ENCODE measurements around the gene FZR1. TPM values are rescaled to one million over a fixed set of nuclear protein-coding genes. Genes with fewer than 3 reads are reported as not detected.
"Not testable (repeated sequence)": the region's sequence is repeated elsewhere in the genome, so short reads cannot be mapped to it uniquely, and the experiment has no call there.

FZR1 gene
- total and polyA plus RNA-seq, 7 experiments from 2014 or later = 7.8 to 90.7 (median 66.7) TPM

- peaks cover 33 to 69% (median 41%) of the 10 kb centered on the region in 7 donors for H3K4me1 Mint-ChIP-seq
- Histone ChIP-seq H3K27me3 (ENCODE audit: control insufficient read depth in 2 of 2, insufficient read depth in 2 of 2, low read length in 2 of 2) (no peaks in the 10 kb centered on the region), H3K4me1 (ENCODE audit: control insufficient read depth in 2 of 2, insufficient read depth in 2 of 2, low read length in 2 of 2) (peaks cover 11 to 19% of the 10 kb centered on the region in 2 donors), H3K36me3 (ENCODE audit: control insufficient read depth in 2 of 3, insufficient read depth in 3 of 3, low read length in 3 of 3) (peaks cover 0 to 39% (median 0%) of the 10 kb centered on the region in 3 experiments), H3K4me3 (ENCODE audit: low read length) (peak overlapping the region; percentile 71), H3K9me3 (ENCODE audit: control insufficient read depth in 2 of 3, low read length in 3 of 3) (no peaks in the 10 kb centered on the region), H3K27ac (ENCODE audit: low read depth, low read length) (peak overlapping the region; percentile 95)
- H3K9me3 Mint-ChIP-seq = no peaks in the 10 kb centered on the region
- peak overlapping the region; percentile 83 to 98 (median 90) for H3K4me3 Mint-ChIP-seq
- peaks cover 0 to 3% (median 0%) of the 10 kb centered on the region in 5 donors for H3K27me3 Mint-ChIP-seq
- DNase-seq = peak in 2 of 9 donors; percentile 43 to 62
- POLR2A ChIA-PET = interaction anchor here (1.3 to 1.8 kb wide), 3 partner anchors 49 to 66 kb away, joined by 3 to 7 read pairs (median 4); partner anchors contain the start of gene MFSD12
- ATAC-seq = no peak
- intact Hi-C loops (cut with micrococcal nuclease) = loop anchor here (2.0 to 10.0 kb wide), 4 partner anchors 255 to 893 kb away; partner anchors contain the start of genes APBA3 (in 1 of the 2), EEF2 (in 1 of the 2), MRPL54 (in 1 of the 2) and SGTA (in 1 of the 2)
- CTCF ChIA-PET = no interaction called here
- peaks cover 0 to 14% (median 4%) of the 10 kb centered on the region in 5 donors for H3K36me3 Mint-ChIP-seq
- H3K27ac Mint-ChIP-seq = peak overlapping the region; percentile 57 to 93 (median 82)
These were observed 1.4 kb downstream of the FZR1 start for GRCh38 chr19:3507371-3508120.

GRCh38 chr19:3508121-3508661 lies 2.1 kb downstream of the FZR1 start:
- Mint-ChIP-seq H3K27ac (peak overlapping the region in 6 of 9 donors; percentile 22 to 82 (median 47)), H3K36me3 (peaks cover 0 to 14% (median 4%) of the 10 kb centered on the region in 5 donors), H3K4me3 (peak overlapping the region; percentile 20 to 96 (median 78)), H3K4me1 (peaks cover 33 to 71% (median 43%) of the 10 kb centered on the region in 7 donors)
- H3K4me3 ChIP-seq (ENCODE audit: low read length); CTCF ChIA-PET; DNase-seq; H3K27me3 Mint-ChIP-seq; POLR2A ChIA-PET; H3K9me3 ChIP-seq (ENCODE audit: control insufficient read depth in 2 of 3, low read length in 3 of 3); ATAC-seq; H3K27me3 ChIP-seq (ENCODE audit: control insufficient read depth in 2 of 2, insufficient read depth in 2 of 2, low read length in 2 of 2); H3K27ac ChIP-seq (ENCODE audit: low read depth, low read length); H3K9me3 Mint-ChIP-seq: not testable (repeated sequence)
- intact Hi-C loops (cut with micrococcal nuclease) = loop anchor here (5.0 to 10.0 kb wide), 3 partner anchors 254 to 723 kb away; partner anchors contain the start of genes APBA3 (in 1 of the 2), EEF2 (in 1 of the 2), MRPL54 (in 1 of the 2) and SGTA (in 1 of the 2)
- Histone ChIP-seq H3K4me1 (ENCODE audit: control insufficient read depth in 2 of 2, insufficient read depth in 2 of 2, low read length in 2 of 2) (peaks cover 11 to 19% of the 10 kb centered on the region in 2 donors), H3K36me3 (ENCODE audit: control insufficient read depth in 2 of 3, insufficient read depth in 3 of 3, low read length in 3 of 3) (peaks cover 0 to 39% (median 0%) of the 10 kb centered on the region in 3 experiments)

- Mint-ChIP-seq H3K4me1 (peaks cover 33 to 76% (median 47%) of the 10 kb centered on the region in 7 donors), H3K27me3 (peaks cover 0 to 3% (median 0%) of the 10 kb centered on the region in 5 donors), H3K27ac (peak overlapping the region in 7 of 9 donors; percentile 4 to 92 (median 58)), H3K9me3 (no peaks in the 10 kb centered on the region), H3K36me3 (peaks cover 0 to 14% (median 4%) of the 10 kb centered on the region in 5 donors), H3K4me3 (peak overlapping the region; percentile 49 to 96 (median 74))
- Histone ChIP-seq H3K27ac (ENCODE audit: low read depth, low read length) (no peak overlapping the region), H3K36me3 (ENCODE audit: control insufficient read depth in 2 of 3, insufficient read depth in 3 of 3, low read length in 3 of 3) (peaks cover 0 to 39% (median 0%) of the 10 kb centered on the region in 3 experiments), H3K27me3 (ENCODE audit: control insufficient read depth in 2 of 2, insufficient read depth in 2 of 2, low read length in 2 of 2) (no peaks in the 10 kb centered on the region), H3K4me3 (ENCODE audit: low read length) (no peak overlapping the region), H3K9me3 (ENCODE audit: control insufficient read depth in 2 of 3, low read length in 3 of 3) (no peaks in the 10 kb centered on the region), H3K4me1 (ENCODE audit: control insufficient read depth in 2 of 2, insufficient read depth in 2 of 2, low read length in 2 of 2) (peaks cover 11 to 19% of the 10 kb centered on the region in 2 donors)
- ChIA-PET POLR2A (no interaction called here), CTCF (interaction anchor here (0.6 kb wide), 1 partner anchor 406 kb away, joined by 3 read pairs; no protein-coding TSS in a partner anchor)
- ATAC-seq = no peak
- DNase-seq = no peak
- intact Hi-C loops (cut with micrococcal nuclease) = loop anchor here (5.0 to 10.0 kb wide), 3 partner anchors 253 to 724 kb away; partner anchors contain the start of genes APBA3 (in 1 of the 2), EEF2 (in 1 of the 2), MRPL54 (in 1 of the 2) and SGTA (in 1 of the 2)
These were observed 2.8 kb downstream of the FZR1 start for GRCh38 chr19:3508771-3509535.

- ChIA-PET CTCF (interaction anchor here (0.6 kb wide), 1 partner anchor 406 kb away, joined by 3 read pairs; no protein-coding TSS in a partner anchor), POLR2A (no interaction called here)
- Histone ChIP-seq H3K36me3 (ENCODE audit: control insufficient read depth in 2 of 3, insufficient read depth in 3 of 3, low read length in 3 of 3) (peaks cover 0 to 39% (median 0%) of the 10 kb centered on the region in 3 experiments), H3K4me3 (ENCODE audit: low read length) (no peak overlapping the region), H3K27ac (ENCODE audit: low read depth, low read length) (no peak overlapping the region), H3K27me3 (ENCODE audit: control insufficient read depth in 2 of 2, insufficient read depth in 2 of 2, low read length in 2 of 2) (no peaks in the 10 kb centered on the region), H3K4me1 (ENCODE audit: control insufficient read depth in 2 of 2, insufficient read depth in 2 of 2, low read length in 2 of 2) (peaks cover 11 to 18% of the 10 kb centered on the region in 2 donors), H3K9me3 (ENCODE audit: control insufficient read depth in 2 of 3, low read length in 3 of 3) (no peaks in the 10 kb centered on the region)
- H3K36me3 Mint-ChIP-seq = peaks cover 0 to 14% (median 4%) of the 10 kb centered on the region in 5 donors
- H3K9me3 Mint-ChIP-seq = no peaks in the 10 kb centered on the region
- peak overlapping the region in 8 of 9 donors; percentile 4 to 92 (median 57) for H3K27ac Mint-ChIP-seq
- ATAC-seq (no peak), DNase-seq (no peak)
- intact Hi-C loops (cut with micrococcal nuclease) = loop anchor here (5.0 to 10.0 kb wide), 3 partner anchors 253 to 725 kb away; partner anchors contain the start of genes APBA3 (in 1 of the 2), EEF2 (in 1 of the 2), MRPL54 (in 1 of the 2) and SGTA (in 1 of the 2)
- peaks cover 32 to 81% (median 51%) of the 10 kb centered on the region in 7 donors for H3K4me1 Mint-ChIP-seq
- peak overlapping the region; percentile 49 to 96 (median 74) for H3K4me3 Mint-ChIP-seq
- peaks cover 0 to 3% (median 0%) of the 10 kb centered on the region in 5 donors for H3K27me3 Mint-ChIP-seq
These were observed 3.5 kb downstream of the FZR1 start for GRCh38 chr19:3509566-3509989.

- H3K4me3 Mint-ChIP-seq = no peak overlapping the region
- H3K4me1 Mint-ChIP-seq = peaks cover 31 to 80% (median 57%) of the 10 kb centered on the region in 7 donors
These were observed 4.6 kb downstream of the FZR1 start for GRCh38 chr19:3510727-3511126.

More at GRCh38 chr19:3510727-3511126, 4.6 kb downstream of the FZR1 start:
- peaks cover 0 to 3% (median 0%) of the 10 kb centered on the region in 5 donors for H3K27me3 Mint-ChIP-seq
- peaks cover 7 to 9% of the 10 kb centered on the region in 2 donors for H3K4me1 ChIP-seq (ENCODE audit: control insufficient read depth in 2 of 2, insufficient read depth in 2 of 2, low read length in 2 of 2)
- no peaks in the 10 kb centered on the region for H3K9me3 Mint-ChIP-seq
- H3K36me3 Mint-ChIP-seq = peaks cover 0 to 14% (median 4%) of the 10 kb centered on the region in 5 donors
- ATAC-seq (no peak), DNase-seq (no peak)
- peaks cover 0 to 39% (median 0%) of the 10 kb centered on the region in 3 experiments for H3K36me3 ChIP-seq (ENCODE audit: control insufficient read depth in 2 of 3, insufficient read depth in 3 of 3, low read length in 3 of 3)
- H3K4me3 ChIP-seq (ENCODE audit: low read length) = no peak overlapping the region
- intact Hi-C loops (cut with micrococcal nuclease) = no loop called here
- ChIA-PET CTCF (no interaction called here), POLR2A (no interaction called here)
- H3K27ac ChIP-seq (ENCODE audit: low read depth, low read length) = no peak overlapping the region
- no peaks in the 10 kb centered on the region for H3K9me3 ChIP-seq (ENCODE audit: control insufficient read depth in 2 of 3, low read length in 3 of 3)
- no peak overlapping the region for H3K27ac Mint-ChIP-seq
- H3K27me3 ChIP-seq (ENCODE audit: control insufficient read depth in 2 of 2, insufficient read depth in 2 of 2, low read length in 2 of 2) = no peaks in the 10 kb centered on the region
